Measurements from ENCODE around the gene MITF. TPM values are rescaled to one million over a fixed set of nuclear protein-coding genes. Genes with fewer than 3 reads are reported as not detected.

Gene MITF
- total RNA-seq, 1 donor = 30.2 TPM

GRCh38 chr3:69941037-69941436, 201.8 kb downstream of the MITF start:
- H3K4me3 ChIP-seq (ENCODE audit: low read depth, low read length) = no peak overlapping the region
- TF ChIP-seq CTCF (IDR thresholded peaks at IDR 0.05; ENCODE audit: insufficient read depth, low read depth, low read length) = no peak
- DNase-seq (ENCODE audit: low read depth) = no peak

- DNase-seq (ENCODE audit: low read depth) = peak; percentile 34
- TF ChIP-seq CTCF (IDR thresholded peaks at IDR 0.05; ENCODE audit: insufficient read depth, low read depth, low read length) = no peak
- no peak overlapping the region for H3K4me3 ChIP-seq (ENCODE audit: low read depth, low read length)
Observed at GRCh38 chr3:69941439-69942176, 202.3 kb downstream of the MITF start.

- no peak overlapping the region for H3K4me3 ChIP-seq (ENCODE audit: low read depth, low read length)
- no peak for DNase-seq (ENCODE audit: low read depth)
- TF ChIP-seq CTCF (IDR thresholded peaks at IDR 0.05; ENCODE audit: insufficient read depth, low read depth, low read length) = no peak
Observed at GRCh38 chr3:69944931-69945493, 205.7 kb downstream of the MITF start.

GRCh38 chr3:69948246-69948862, 209.1 kb downstream of the MITF start:
- no peak overlapping the region for H3K4me3 ChIP-seq (ENCODE audit: low read depth, low read length)
- DNase-seq (ENCODE audit: low read depth) = peak; percentile 66
- peak; percentile 58 for TF ChIP-seq CTCF (IDR thresholded peaks at IDR 0.05; ENCODE audit: insufficient read depth, low read depth, low read length)

GRCh38 chr3:69951616-69952015, 212.4 kb downstream of the MITF start:
- no peak for TF ChIP-seq CTCF (IDR thresholded peaks at IDR 0.05; ENCODE audit: insufficient read depth, low read depth, low read length)
- no peak for DNase-seq (ENCODE audit: low read depth)
- no peak overlapping the region for H3K4me3 ChIP-seq (ENCODE audit: low read depth, low read length)

- no peak overlapping the region for H3K4me3 ChIP-seq (ENCODE audit: low read depth, low read length)
- no peak for TF ChIP-seq CTCF (IDR thresholded peaks at IDR 0.05; ENCODE audit: insufficient read depth, low read depth, low read length)
- DNase-seq (ENCODE audit: low read depth) = peak; percentile 24
Observed at GRCh38 chr3:69959581-69959980, 220.3 kb downstream of the MITF start.

Measured in fibroblast of villous mesenchyme (primary cell).